ENCODE results near the gene GPLD1.

DNA sequence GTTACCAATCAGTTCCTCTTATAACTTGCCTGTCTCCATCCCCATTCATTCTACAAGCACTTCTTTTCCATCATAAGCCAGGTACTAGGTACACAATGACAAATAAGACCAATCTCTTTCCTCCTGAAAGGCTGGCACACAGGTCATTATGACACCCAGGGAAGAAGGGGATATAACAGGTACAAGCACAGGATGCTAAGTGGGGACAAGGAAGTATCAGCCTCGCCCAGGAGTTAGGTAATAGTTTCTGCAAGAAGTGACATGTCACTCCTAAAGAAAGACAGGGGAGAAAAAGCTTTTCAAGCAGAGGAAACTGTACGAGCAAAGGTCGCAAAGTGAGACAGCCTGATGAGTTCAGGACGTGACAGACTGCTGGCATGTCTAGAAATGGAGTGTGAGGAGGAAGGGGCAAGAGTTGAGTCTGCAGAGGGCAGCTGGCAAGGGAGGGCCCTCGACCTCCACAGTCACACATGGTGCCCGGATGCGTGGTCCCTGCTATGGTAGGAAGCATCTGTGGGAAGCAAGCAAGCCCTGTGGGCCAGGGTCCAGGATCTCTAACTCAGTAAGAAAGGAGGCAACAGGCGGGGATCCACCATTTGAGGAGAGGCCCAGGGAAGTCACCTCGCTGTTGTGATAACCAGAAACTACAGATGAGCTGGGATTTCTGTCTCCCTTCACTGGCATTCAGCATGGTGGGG is 40.4 kb downstream of the GPLD1 start:
- TF ChIP-seq YY1 (IDR thresholded peaks at IDR 0.05; ENCODE audit: insufficient read depth, insufficient read length) (no peak), ZNF274 (IDR thresholded peaks at IDR 0.05; ENCODE audit: low read depth, low read length) (no peak)

All from NT2/D1 (cell line).